Hepatocyte (in vitro differentiated cells): ENCODE data around the gene PCDHGA10. TPM values are rescaled to one million over a fixed set of nuclear protein-coding genes. Genes with fewer than 3 reads are reported as not detected.
"Not testable (repeated sequence)": the region's sequence is repeated elsewhere in the genome, so short reads cannot be mapped to it uniquely, and the experiment has no call there.

ENCODE experiments used
- DNase-seq: peaks from one replicate; pipeline ENCODE4 v3.0.0-alpha.2; 2016; ENCODE audit warnings: low spot score
- H2AFZ ChIP-seq: fragments of 200-600 bp; sonication (generic); 2 replicates; pipeline ENCODE4 v1.6.0; 2016; ENCODE audit warnings: antibody characterized with exemption, mild to moderate bottlenecking
- H3K27ac ChIP-seq: fragments of 200-600 bp; sonication (generic); 2 replicates; pipeline ENCODE4 v1.5.1; 2016; ENCODE audit warnings: mild to moderate bottlenecking
- H3K27me3 ChIP-seq: fragments of 200-600 bp; sonication (generic); 2 replicates; pipeline ENCODE4 v1.6.1; 2016
- H3K36me3 ChIP-seq: fragments of 200-600 bp; sonication (generic); replicated peaks from 2 replicates; pipeline ENCODE4 v1.5.1; 2016; ENCODE audit warnings: low read depth; ENCODE audit not compliant: insufficient read depth
- H3K4me1 ChIP-seq: fragments of 200-600 bp; sonication (generic); 2 replicates; pipeline ENCODE4 v1.5.1; 2016; ENCODE audit warnings: mild to moderate bottlenecking, moderate library complexity; ENCODE audit not compliant: insufficient read depth
- H3K4me2 ChIP-seq: fragments of 200-600 bp; sonication (generic); 2 replicates; pipeline ENCODE4 v1.6.0; 2016
- H3K4me3 ChIP-seq: fragments of 200-600 bp; sonication (generic); 2 replicates; pipeline ENCODE4 v1.5.1; 2016; ENCODE audit warnings: mild to moderate bottlenecking
- H3K79me2 ChIP-seq: fragments of 200-600 bp; sonication (generic); 2 replicates; pipeline ENCODE4 v1.6.0; 2017; ENCODE audit warnings: mild to moderate bottlenecking
- H3K9me2 ChIP-seq: fragments of 200-600 bp; sonication (generic); replicated peaks from 2 replicates; pipeline ENCODE4 v1.6.0; 2017; ENCODE audit warnings: mild to moderate bottlenecking; ENCODE audit not compliant: insufficient read depth
- H3K9me3 ChIP-seq: fragments of 200-600 bp; sonication (generic); 2 replicates; pipeline ENCODE4 v1.5.1; 2016; ENCODE audit warnings: low read depth, mild to moderate bottlenecking
- H4K20me1 ChIP-seq: fragments of 200-600 bp; sonication (generic); 2 replicates; pipeline ENCODE4 v1.6.0; 2016; ENCODE audit warnings: mild to moderate bottlenecking; ENCODE audit not compliant: insufficient read depth, poor library complexity, severe bottlenecking
- EZH2 ChIP-seq: fragments of 200-600 bp; sonication (generic); IDR thresholded peaks from 2 replicates; pipeline ENCODE4 v1.6.1; 2016; ENCODE audit warnings: antibody characterized with exemption, mild to moderate bottlenecking, borderline replicate concordance
- EZH2phosphoT487 ChIP-seq: fragments of 200-600 bp; sonication (generic); IDR thresholded peaks from one replicate; pipeline ENCODE4 v1.6.1; 2018; ENCODE audit warnings: antibody characterized with exemption, mild to moderate bottlenecking, low read depth, moderate library complexity; ENCODE audit not compliant: unreplicated experiment, severe bottlenecking
- WGBS: methylation state at CpG from one replicate; pipeline ENCODE4 v1.1.6; 2016; ENCODE audit warnings: low lambda C conversion rate; ENCODE audit errors: missing lambda C conversion rate; 5-methylcytosine and 5-hydroxymethylcytosine counted together
- polyA plus RNA-seq: library from polyadenylated mRNA; unstranded; fragments of >200 nt; fragmentation: Nextera tagmentation; extraction: Ambion mirVana; gene quantifications from 2 replicates; pipeline ENCODE4 v1.2.1, GENCODE V29; 2016
- total RNA-seq: library from RNA; depleted of rRNA; stranded (reverse); fragments of >200 nt; gene quantifications from 2 replicates; pipeline ENCODE4 v1.2.3, GENCODE V29; 2014
- TF ChIP-seq, protein P1 (sequence below): fragments of 200-600 bp; sonication (generic); IDR thresholded peaks from 2 replicates; pipeline ENCODE4 v1.5.1; 2016; ENCODE audit warnings: antibody characterized with exemption, mild to moderate bottlenecking; ENCODE audit not compliant: poor library complexity

Gene PCDHGA10
- total and polyA plus RNA-seq, 2 experiments from 2014 or later, result 3.0 to 6.7 TPM

- H2AFZ ChIP-seq, result no peak overlapping the region
- H3K79me2 ChIP-seq, result no peaks in the 10 kb centered on the region
- H3K4me1 ChIP-seq, result no peaks in the 10 kb centered on the region
- H3K27me3 ChIP-seq, result no peaks in the 10 kb centered on the region
- no peak overlapping the region for H3K27ac ChIP-seq
- WGBS, result 94% methylated on average over 40 of the region's 43 CpGs
- H3K36me3 ChIP-seq, result no peaks in the 10 kb centered on the region
- no peak for DNase-seq
- no peaks in the 10 kb centered on the region for H4K20me1 ChIP-seq
- TF ChIP-seq EZH2, result no peak
- TF ChIP-seq, protein P1, sequence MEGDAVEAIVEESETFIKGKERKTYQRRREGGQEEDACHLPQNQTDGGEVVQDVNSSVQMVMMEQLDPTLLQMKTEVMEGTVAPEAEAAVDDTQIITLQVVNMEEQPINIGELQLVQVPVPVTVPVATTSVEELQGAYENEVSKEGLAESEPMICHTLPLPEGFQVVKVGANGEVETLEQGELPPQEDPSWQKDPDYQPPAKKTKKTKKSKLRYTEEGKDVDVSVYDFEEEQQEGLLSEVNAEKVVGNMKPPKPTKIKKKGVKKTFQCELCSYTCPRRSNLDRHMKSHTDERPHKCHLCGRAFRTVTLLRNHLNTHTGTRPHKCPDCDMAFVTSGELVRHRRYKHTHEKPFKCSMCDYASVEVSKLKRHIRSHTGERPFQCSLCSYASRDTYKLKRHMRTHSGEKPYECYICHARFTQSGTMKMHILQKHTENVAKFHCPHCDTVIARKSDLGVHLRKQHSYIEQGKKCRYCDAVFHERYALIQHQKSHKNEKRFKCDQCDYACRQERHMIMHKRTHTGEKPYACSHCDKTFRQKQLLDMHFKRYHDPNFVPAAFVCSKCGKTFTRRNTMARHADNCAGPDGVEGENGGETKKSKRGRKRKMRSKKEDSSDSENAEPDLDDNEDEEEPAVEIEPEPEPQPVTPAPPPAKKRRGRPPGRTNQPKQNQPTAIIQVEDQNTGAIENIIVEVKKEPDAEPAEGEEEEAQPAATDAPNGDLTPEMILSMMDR, result no peak
- TF ChIP-seq EZH2phosphoT487, result no peak
- H3K4me3 ChIP-seq, result no peak overlapping the region
- H3K4me2 ChIP-seq, result no peak overlapping the region
- H3K9me2 ChIP-seq, result no peaks in the 10 kb centered on the region
- H3K9me3 ChIP-seq, result peaks cover 12% of the 10 kb centered on the region
Observed at GRCh38 chr5:141384471-141385267, 28.1 kb upstream of the PCDHGA10 start.

GRCh38 chr5:141387557-141388311 lies 25.1 kb upstream of the PCDHGA10 start, which contains the start of gene PCDHGB4:
Gene PCDHGB4 (plus strand): TSS chr5:141387698. CDS start chr5:141387885, 187 bp downstream.
- Histone ChIP-seq H3K27ac (peak within 1 kb of the TSS; percentile 82), H3K4me2 (peak within 1 kb of the TSS; percentile 69), H3K9me3 (peaks cover 28% of the 10 kb centered on the region)
- H3K27me3 ChIP-seq, H3K79me2 ChIP-seq, H3K4me3 ChIP-seq, H3K36me3 ChIP-seq, H4K20me1 ChIP-seq, H2AFZ ChIP-seq, H3K4me1 ChIP-seq, H3K9me2 ChIP-seq: not testable (repeated sequence)
- 29% methylated on average over 22 of the region's 40 CpGs for WGBS
- TF ChIP-seq, protein P1, result peak; percentile 62
- DNase-seq, result peak; percentile 63

DNA sequence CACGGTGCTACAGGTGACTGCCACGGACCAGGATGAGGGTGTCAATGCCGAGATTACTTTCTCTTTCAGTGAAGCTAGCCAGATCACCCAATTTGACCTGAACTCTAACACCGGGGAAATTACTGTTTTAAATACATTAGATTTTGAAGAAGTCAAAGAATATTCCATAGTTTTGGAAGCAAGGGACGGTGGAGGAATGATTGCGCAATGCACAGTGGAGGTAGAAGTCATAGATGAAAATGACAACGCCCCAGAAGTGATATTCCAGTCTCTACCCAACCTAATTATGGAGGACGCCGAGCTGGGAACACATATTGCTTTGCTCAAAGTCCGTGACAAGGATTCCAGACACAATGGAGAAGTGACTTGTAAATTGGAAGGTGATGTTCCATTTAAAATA lies 24.1 kb upstream of the PCDHGA10 start:
- H2AFZ ChIP-seq, result no peak overlapping the region
- TF ChIP-seq, protein P1, result no peak
- TF ChIP-seq EZH2phosphoT487, result no peak
- no peak for TF ChIP-seq EZH2

More for the DNA sequence above, 24.1 kb upstream of the PCDHGA10 start:
- 94% methylated on average over 10 of the region's 10 CpGs for WGBS
- DNase-seq, result no peak
- Histone ChIP-seq H3K9me3 (peaks cover 37% of the 10 kb centered on the region), H3K4me1 (no peaks in the 10 kb centered on the region), H3K27ac (no peak overlapping the region), H4K20me1 (no peaks in the 10 kb centered on the region), H3K27me3 (no peaks in the 10 kb centered on the region), H3K4me2 (no peak overlapping the region), H3K79me2 (no peaks in the 10 kb centered on the region), H3K9me2 (no peaks in the 10 kb centered on the region), H3K4me3 (no peak overlapping the region), H3K36me3 (no peaks in the 10 kb centered on the region)
